Kidney (tissue), 22 donors: Measurements from ENCODE around the gene RHOG. TPM values are rescaled to one million over a fixed set of nuclear protein-coding genes. Genes with fewer than 3 reads are reported as not detected.

ENCODE experiments used
- DNase-seq, 5 donors: peaks; one replicate each; pipeline ENCODE4 v3.0.0-alpha.2; 2013 to 2020
- FAIRE-seq: peaks from 2 replicates; lab custom pipeline; 2012; peaks lifted over from hg19 to GRCh38; lab: Jason Lieb, UNC
- H3K27ac ChIP-seq, 2 donors: one replicate each; pipeline ENCODE4 v1.7.0; 2013; ENCODE audit warnings: low read depth in 2 of 2, low read length in 2 of 2, inconsistent platforms in 1 of 2
- H3K27me3 ChIP-seq: one replicate; pipeline ENCODE4 v1.7.1; 2013; ENCODE audit warnings: low read length, inconsistent platforms; ENCODE audit not compliant: control insufficient read depth, insufficient read depth
- H3K36me3 ChIP-seq, 3 donors: one replicate each; pipeline versions ENCODE4 v1.7.0 to v1.7.1; 2013; ENCODE audit warnings: low read length in 3 of 3, control low read depth in 1 of 3, inconsistent platforms in 1 of 3; ENCODE audit not compliant: insufficient read depth in 3 of 3, control insufficient read depth in 2 of 3
- H3K4me1 ChIP-seq, 3 donors: one replicate each; pipeline versions ENCODE4 v1.7.0 to v1.7.1; 2013; ENCODE audit warnings: low read length in 3 of 3, inconsistent platforms in 1 of 3, low read depth in 1 of 3; ENCODE audit not compliant: control insufficient read depth in 2 of 3, insufficient read depth in 2 of 3
- H3K4me3 ChIP-seq, 3 donors: one replicate each; pipeline versions ENCODE4 v1.7.0 to v1.8.1; 2013; ENCODE audit warnings: low read length in 3 of 3, control low read depth in 1 of 3, inconsistent platforms in 1 of 3
- H3K9ac ChIP-seq, 3 donors: one replicate each; pipeline versions ENCODE4 v1.7.0 to v1.7.1; 2013; ENCODE audit warnings: low read length in 3 of 3, control low read depth in 1 of 3, inconsistent platforms in 1 of 3
- H3K9me3 ChIP-seq, 3 donors: one replicate each; pipeline versions ENCODE4 v1.7.0 to v1.7.1; 2013; ENCODE audit warnings: low read length in 3 of 3, control low read depth in 1 of 3, inconsistent platforms in 1 of 3; ENCODE audit not compliant: control insufficient read depth in 2 of 3, insufficient read depth in 1 of 3
- intact Hi-C: fragments of 100-400 bp; cut with DNase I; formaldehyde crosslinking; loops from one replicate; pipeline ENCODE4 v1.11.1; 2022
- long read RNA-seq, 10 donors: library from polyadenylated mRNA in 1 of 10; unstranded in 1 of 10; transcript quantifications; one replicate each; pipeline ENCODE4 v2.0.0 and lab custom pipeline, GENCODE V29; 2021 to 2026
- polyA plus RNA-seq: library from polyadenylated mRNA; stranded (reverse); fragments of 350-450 nt; fragmentation: Illumina TruSeq; extraction: RNeasy Lipid Tissue Mini Kit (QIAGEN cat#74804); gene quantifications from one replicate; pipeline ENCODE4 v1.2.3, GENCODE V29; 2014; ENCODE audit warnings: low read depth, low replicate concordance; ENCODE audit not compliant: insufficient read depth
- total RNA-seq: library from RNA; stranded (reverse); fragmentation: NEBNext Ultra II Directional; extraction: Animal tissue kit (Norgen Biotek cat#: 25700); gene quantifications from one replicate; pipeline ENCODE4 v1.2.1, GENCODE V29; 2021
- TF ChIP-seq, protein P1 (sequence below): IDR thresholded peaks from 3 replicates; pipeline ENCODE4 v1.5.1; 2012; ENCODE audit warnings: mild to moderate bottlenecking, moderate library complexity, borderline replicate concordance; ENCODE audit not compliant: insufficient read depth; ENCODE audit errors: extremely low read depth
- donor health status: control.
- donor health status: control.
- donor health status: control.
- donor health status: control.
- donor health status: control.
- donor health status: DM: yes; HTN: yes; CAD: no.
- donor health status: Normal renal cell carcinoma (clear cell type).

Gene RHOG
- 56.0 TPM for total RNA-seq
- 43.1 TPM for polyA plus RNA-seq
- long read RNA-seq, donor 1, transcript RHOG-201 (2 exons, 1,319 nt), result major isoform, 14 of 14 reads
- long read RNA-seq, donor 1, partial matches to known transcripts, result 0 of 14 reads
- long read RNA-seq, donor 1, other reads (novel, unspliced or antisense), result 0 of 14 reads
- long read RNA-seq, donor 2, transcript RHOG-201 (2 exons, 1,319 nt), result major isoform, 8 of 8 reads
- long read RNA-seq, donor 2, partial matches to known transcripts, result 0 of 8 reads
- long read RNA-seq, donor 2, other reads (novel, unspliced or antisense), result 0 of 8 reads
- long read RNA-seq, donor 3, transcript RHOG-201 (2 exons, 1,319 nt), result major isoform, 13 of 21 reads
- long read RNA-seq, donor 3, partial matches to known transcripts, result 8 of 21 reads
- long read RNA-seq, donor 3, other reads (novel, unspliced or antisense), result 0 of 21 reads
- long read RNA-seq, donor 4, transcript RHOG-201 (2 exons, 1,319 nt), result major isoform, 8 of 8 reads
- long read RNA-seq, donor 4, partial matches to known transcripts, result 0 of 8 reads
- long read RNA-seq, donor 4, other reads (novel, unspliced or antisense), result 0 of 8 reads
- long read RNA-seq, donor 5, result 0 reads
- long read RNA-seq, donor 6, transcript RHOG-201 (2 exons, 1,319 nt), result major isoform, 11 of 27 reads
- long read RNA-seq, donor 6, partial matches to known transcripts, result 16 of 27 reads
- long read RNA-seq, donor 6, other reads (novel, unspliced or antisense), result 0 of 27 reads
- long read RNA-seq, donor 7, transcript RHOG-201 (2 exons, 1,319 nt), result major isoform, 12 of 26 reads
- long read RNA-seq, donor 7, partial matches to known transcripts, result 12 of 26 reads
- long read RNA-seq, donor 7, other reads (novel, unspliced or antisense), result 1 of 26 reads
- long read RNA-seq, donor 8, transcript RHOG-201 (2 exons, 1,319 nt), result major isoform, 12 of 12 reads
- long read RNA-seq, donor 8, partial matches to known transcripts, result 0 of 12 reads
- long read RNA-seq, donor 8, other reads (novel, unspliced or antisense), result 0 of 12 reads
- long read RNA-seq, donor 9, partial matches to known transcripts, result 7 of 10 reads
- long read RNA-seq, donor 9, other reads (novel, unspliced or antisense), result 0 of 10 reads
- long read RNA-seq, donor 10, transcript RHOG-201 (2 exons, 1,319 nt), result major isoform, 11 of 11 reads
- long read RNA-seq, donor 10, partial matches to known transcripts, result 0 of 11 reads
- long read RNA-seq, donor 10, other reads (novel, unspliced or antisense), result 0 of 11 reads

GRCh38 chr11:3840870-3841425 lies at the start of gene RHOG:
Gene RHOG (minus strand): TSS chr11:3840959. CDS start chr11:3828138, 12,821 bp downstream.
- peak; percentile 78 to 97 (median 87) for DNase-seq
- FAIRE-seq, result no peak
- no peaks in the 10 kb centered on the region for H3K27me3 ChIP-seq
- TF ChIP-seq, protein P1, sequence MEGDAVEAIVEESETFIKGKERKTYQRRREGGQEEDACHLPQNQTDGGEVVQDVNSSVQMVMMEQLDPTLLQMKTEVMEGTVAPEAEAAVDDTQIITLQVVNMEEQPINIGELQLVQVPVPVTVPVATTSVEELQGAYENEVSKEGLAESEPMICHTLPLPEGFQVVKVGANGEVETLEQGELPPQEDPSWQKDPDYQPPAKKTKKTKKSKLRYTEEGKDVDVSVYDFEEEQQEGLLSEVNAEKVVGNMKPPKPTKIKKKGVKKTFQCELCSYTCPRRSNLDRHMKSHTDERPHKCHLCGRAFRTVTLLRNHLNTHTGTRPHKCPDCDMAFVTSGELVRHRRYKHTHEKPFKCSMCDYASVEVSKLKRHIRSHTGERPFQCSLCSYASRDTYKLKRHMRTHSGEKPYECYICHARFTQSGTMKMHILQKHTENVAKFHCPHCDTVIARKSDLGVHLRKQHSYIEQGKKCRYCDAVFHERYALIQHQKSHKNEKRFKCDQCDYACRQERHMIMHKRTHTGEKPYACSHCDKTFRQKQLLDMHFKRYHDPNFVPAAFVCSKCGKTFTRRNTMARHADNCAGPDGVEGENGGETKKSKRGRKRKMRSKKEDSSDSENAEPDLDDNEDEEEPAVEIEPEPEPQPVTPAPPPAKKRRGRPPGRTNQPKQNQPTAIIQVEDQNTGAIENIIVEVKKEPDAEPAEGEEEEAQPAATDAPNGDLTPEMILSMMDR, result no peak
- peaks cover 0 to 22% (median 8%) of the 10 kb centered on the region in 3 donors for H3K4me1 ChIP-seq
- H3K27ac ChIP-seq, result peak within 1 kb of the TSS; percentile 92
- intact Hi-C loops, result no loop called here
- H3K36me3 ChIP-seq, result no peaks in the 10 kb centered on the region
- no peaks in the 10 kb centered on the region for H3K9me3 ChIP-seq
- H3K9ac ChIP-seq, result peak within 1 kb of the TSS; percentile 37 to 85 (median 82)
- H3K4me3 ChIP-seq, result peak within 1 kb of the TSS; percentile 58 to 79 (median 75)

GRCh38 chr11:3890014-3890413 lies 49.3 kb upstream of the RHOG start:
- H3K9me3 ChIP-seq, result no peaks in the 10 kb centered on the region
- H3K27me3 ChIP-seq, result no peaks in the 10 kb centered on the region
- intact Hi-C loops, result no loop called here
- no peak for DNase-seq
- H3K4me1 ChIP-seq, result peaks cover 0 to 4% (median 0%) of the 10 kb centered on the region in 3 donors
- H3K9ac ChIP-seq, result no peak overlapping the region
- TF ChIP-seq, protein P1, result no peak
- no peak for FAIRE-seq
- no peak overlapping the region for H3K27ac ChIP-seq
- no peaks in the 10 kb centered on the region for H3K36me3 ChIP-seq
- H3K4me3 ChIP-seq, result no peak overlapping the region

- Histone ChIP-seq H3K9me3 (no peaks in the 10 kb centered on the region), H3K4me3 (no peak overlapping the region), H3K27me3 (no peaks in the 10 kb centered on the region), H3K9ac (no peak overlapping the region), H3K27ac (no peak overlapping the region), H3K36me3 (no peaks in the 10 kb centered on the region), H3K4me1 (peaks cover 0 to 3% (median 0%) of the 10 kb centered on the region in 3 donors)
- FAIRE-seq (no peak), DNase-seq (no peak)
- TF ChIP-seq, protein P1, result no peak
- intact Hi-C loops, result no loop called here
Measured at GRCh38 chr11:3888876-3889275, 48.1 kb upstream of the RHOG start.
